Thymus (tissue), 11 donors: ENCODE measurements around the gene SELPLG. TPM values are rescaled to one million over a fixed set of nuclear protein-coding genes. Genes with fewer than 3 reads are reported as not detected.
"Not testable (repeated sequence)": the region's sequence is repeated elsewhere in the genome, so short reads cannot be mapped to it uniquely, and the experiment has no call there.

ENCODE experiments used
- DNase-seq, 9 donors: peaks; one replicate each; pipeline ENCODE4 v3.0.0-alpha.2; 2013; ENCODE audit warnings: low spot score in 9 of 9, low read depth in 6 of 9, missing footprints in 1 of 9
- H3K27ac ChIP-seq, 2 donors: one replicate each; pipeline ENCODE4 v1.5.1; 2013; ENCODE audit warnings: control low read depth in 1 of 2, low read depth in 1 of 2, low read length in 1 of 2, mild to moderate bottlenecking in 1 of 2, moderate library complexity in 1 of 2
- H3K27me3 ChIP-seq, 2 donors: one replicate each; pipeline ENCODE4 v1.5.1; 2013; ENCODE audit warnings: low read length in 1 of 2; ENCODE audit not compliant: control insufficient read depth in 2 of 2, insufficient read depth in 1 of 2
- H3K36me3 ChIP-seq, 2 donors: one replicate each; pipeline ENCODE4 v1.5.1; 2013; ENCODE audit warnings: low read length in 1 of 2, mild to moderate bottlenecking in 1 of 2, moderate library complexity in 1 of 2; ENCODE audit not compliant: control insufficient read depth in 2 of 2, insufficient read depth in 2 of 2
- H3K4me1 ChIP-seq, 2 donors: one replicate each; pipeline ENCODE4 v1.5.1; 2013; ENCODE audit warnings: low read length in 2 of 2; ENCODE audit not compliant: control insufficient read depth in 2 of 2, insufficient read depth in 2 of 2
- H3K4me3 ChIP-seq, 2 donors: one replicate each; pipeline ENCODE4 v1.5.1; 2013; ENCODE audit warnings: low read length in 2 of 2, control low read depth in 1 of 2, mild to moderate bottlenecking in 1 of 2
- H3K9me3 ChIP-seq, 2 donors: one replicate each; pipeline ENCODE4 v1.5.1; 2013; ENCODE audit warnings: low read length in 1 of 2, mild to moderate bottlenecking in 1 of 2; ENCODE audit not compliant: control insufficient read depth in 2 of 2, insufficient read depth in 1 of 2
- WGBS: extraction: QIAGEN DNeasy Blood & Tissue Kit; methylation state at CpG from one replicate; pipeline ENCODE4 v1.1.7; 2013; 5-methylcytosine and 5-hydroxymethylcytosine counted together
- polyA plus RNA-seq: library from polyadenylated mRNA; stranded (reverse); fragments of 200-250 nt; gene quantifications from one replicate; pipeline ENCODE4 v1.2.3, GENCODE V29; 2013
- total RNA-seq: library from RNA; stranded (reverse); fragments of 120-200 nt; gene quantifications from one replicate; pipeline ENCODE4 v1.2.4, GENCODE V29; 2013
- donor health status: healthy.

The SELPLG gene
- total and polyA plus RNA-seq, 2 donors, result 28.0 to 69.6 TPM

- H3K27me3 ChIP-seq, result no peaks in the 10 kb centered on the region
- peaks cover 0 to 4% of the 10 kb centered on the region in 2 donors for H3K4me1 ChIP-seq
- H3K9me3 ChIP-seq, result no peaks in the 10 kb centered on the region
- no peak overlapping the region for H3K4me3 ChIP-seq
- peak overlapping the region in 1 of 2 donors; percentile 31 for H3K27ac ChIP-seq
- WGBS, result over 99% methylated on average over 4 of the region's 4 CpGs
- DNase-seq, result no peak
- H3K36me3 ChIP-seq, result peaks cover 0 to 6% of the 10 kb centered on the region in 2 donors
These were observed 29.8 kb upstream of the SELPLG start for GRCh38 chr12:108663324-108664015.

- H3K4me3 ChIP-seq, DNase-seq, H3K4me1 ChIP-seq, H3K27ac ChIP-seq, H3K27me3 ChIP-seq, H3K9me3 ChIP-seq: not testable (repeated sequence)
- H3K36me3 ChIP-seq, result peaks cover 10 to 16% of the 10 kb centered on the region in 2 donors
- WGBS, result 98% methylated on average over 4 of the region's 4 CpGs
These were observed 24.4 kb upstream of the SELPLG start for GRCh38 chr12:108658115-108658514.

- Histone ChIP-seq H3K4me1 (peaks cover 3 to 6% of the 10 kb centered on the region in 2 donors), H3K4me3 (no peak overlapping the region), H3K36me3 (peaks cover 10 to 21% of the 10 kb centered on the region in 2 donors), H3K9me3 (peaks cover 0 to 3% of the 10 kb centered on the region in 2 donors), H3K27me3 (no peaks in the 10 kb centered on the region), H3K27ac (no peak overlapping the region)
- no peak for DNase-seq
- 99% methylated on average over 10 of the region's 10 CpGs for WGBS
These were observed 23.5 kb upstream of the SELPLG start for GRCh38 chr12:108657130-108657745.

GRCh38 chr12:108656247-108656646 is 22.6 kb upstream of the SELPLG start:
- H3K27me3 ChIP-seq, H3K27ac ChIP-seq, DNase-seq, H3K4me1 ChIP-seq, H3K4me3 ChIP-seq, H3K9me3 ChIP-seq: not testable (repeated sequence)
- H3K36me3 ChIP-seq, result peaks cover 14 to 23% of the 10 kb centered on the region in 2 donors
- 95% methylated on average over 24 of the region's 24 CpGs for WGBS

- WGBS, result 99% methylated on average over 20 of the region's 28 CpGs
- DNase-seq, H3K9me3 ChIP-seq, H3K27ac ChIP-seq, H3K27me3 ChIP-seq, H3K4me1 ChIP-seq, H3K4me3 ChIP-seq: not testable (repeated sequence)
- H3K36me3 ChIP-seq, result peaks cover 17 to 23% of the 10 kb centered on the region in 2 donors
These were observed 22.1 kb upstream of the SELPLG start for GRCh38 chr12:108655812-108656175.

- 97% methylated on average over 9 of the region's 9 CpGs for WGBS
- peaks cover 17 to 23% of the 10 kb centered on the region in 2 donors for H3K36me3 ChIP-seq
- not testable (repeated sequence) for H3K27me3 ChIP-seq, H3K9me3 ChIP-seq, DNase-seq, H3K4me3 ChIP-seq, H3K27ac ChIP-seq, H3K4me1 ChIP-seq
These were observed 20.9 kb upstream of the SELPLG start for GRCh38 chr12:108654622-108655021.

- Histone ChIP-seq H3K27ac (no peak overlapping the region), H3K9me3 (peaks cover 0 to 3% of the 10 kb centered on the region in 2 donors), H3K4me3 (no peak overlapping the region), H3K36me3 (peaks cover 17 to 23% of the 10 kb centered on the region in 2 donors), H3K4me1 (peaks cover 3 to 10% of the 10 kb centered on the region in 2 donors), H3K27me3 (no peaks in the 10 kb centered on the region)
- WGBS, result 98% methylated on average over 3 of the region's 3 CpGs
- DNase-seq, result no peak
These were observed 20.2 kb upstream of the SELPLG start for GRCh38 chr12:108653922-108654321.

- peaks cover 25 to 30% of the 10 kb centered on the region in 2 donors for H3K36me3 ChIP-seq
- H3K27ac ChIP-seq, result no peak overlapping the region
- no peak overlapping the region for H3K4me3 ChIP-seq
- peak in 1 of 9 donors; percentile 30 for DNase-seq
- peaks cover 0 to 3% of the 10 kb centered on the region in 2 donors for H3K9me3 ChIP-seq
- H3K27me3 ChIP-seq, result no peaks in the 10 kb centered on the region
- peaks cover 3 to 10% of the 10 kb centered on the region in 2 donors for H3K4me1 ChIP-seq
These were observed 19.4 kb upstream of the SELPLG start for GRCh38 chr12:108653082-108653516.

- Histone ChIP-seq H3K27ac (no peak overlapping the region), H3K4me3 (no peak overlapping the region), H3K4me1 (peaks cover 9 to 27% of the 10 kb centered on the region in 2 donors), H3K9me3 (no peaks in the 10 kb centered on the region), H3K27me3 (no peaks in the 10 kb centered on the region), H3K36me3 (peaks cover 17 to 35% of the 10 kb centered on the region in 2 donors)
- 97% methylated on average over 2 of the region's 2 CpGs for WGBS
- no peak for DNase-seq
These were observed 16.4 kb upstream of the SELPLG start for GRCh38 chr12:108650083-108650482.
